Fibroblast of the aortic adventitia (primary cell): ENCODE measurements around the gene CYB561. TPM values are rescaled to one million over a fixed set of nuclear protein-coding genes. Genes with fewer than 3 reads are reported as not detected.
A peak's percentile ranks its signal among the peaks of the same experiment; 100 is the strongest.

ENCODE experiments used
- DNase-seq: peaks from one replicate; pipeline ENCODE4 v3.0.0-alpha.2; 2010; ENCODE audit warnings: low read depth
- H3K4me3 ChIP-seq: 2 replicates; pipeline ENCODE4 v1.5.1; 2011; ENCODE audit warnings: low read depth, mild to moderate bottlenecking, control low read depth, low read length, moderate library complexity
- total RNA-seq: library from RNA; depleted of rRNA; stranded (reverse); fragments of >200 nt; gene quantifications from 2 replicates; pipeline ENCODE4 v1.2.3, GENCODE V29; 2012; ENCODE audit warnings: low replicate concordance
- TF ChIP-seq, protein P1 (sequence below): IDR thresholded peaks from 2 replicates; pipeline ENCODE4 v1.5.1; 2011; ENCODE audit warnings: mild to moderate bottlenecking, low read length, control low read depth, inconsistent platforms; ENCODE audit not compliant: insufficient read depth

CYB561 gene
- total RNA-seq, 1 donor: 29.5 TPM

DNA sequence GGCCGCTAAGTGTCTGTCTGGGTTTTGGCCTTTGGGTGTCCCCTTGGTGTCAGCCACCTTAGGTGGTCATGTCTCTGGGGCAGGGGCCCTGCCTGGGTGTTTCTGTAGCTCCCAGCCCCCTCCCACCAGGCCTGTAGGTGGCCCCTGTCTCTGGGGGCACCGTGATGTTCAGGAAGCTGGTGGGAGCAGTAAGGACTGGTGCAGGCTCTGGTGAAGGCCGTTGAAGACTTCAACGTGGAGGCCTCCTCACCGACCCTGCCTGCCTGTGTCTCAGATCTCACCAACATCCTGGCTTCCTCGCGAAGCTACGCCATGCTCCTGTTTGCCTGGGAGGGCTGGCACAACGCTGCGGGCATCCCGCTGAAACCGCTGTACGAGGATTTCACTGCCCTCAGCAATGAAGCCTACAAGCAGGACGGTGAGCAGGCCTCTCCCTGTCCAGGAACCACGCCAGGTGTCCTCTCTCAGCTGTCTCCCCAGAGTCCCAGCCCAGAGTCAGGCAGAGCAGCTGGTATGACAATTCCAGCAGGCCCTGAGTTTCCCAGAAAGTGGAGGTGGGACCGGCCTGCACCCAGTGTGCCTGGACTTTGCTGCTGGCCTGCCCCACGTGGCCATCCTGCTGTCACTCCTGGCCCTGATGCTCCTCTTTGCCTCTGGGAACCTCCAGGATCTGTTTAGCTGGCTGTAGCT, 33.5 kb upstream of the CYB561 start:
- TF ChIP-seq, protein P1, sequence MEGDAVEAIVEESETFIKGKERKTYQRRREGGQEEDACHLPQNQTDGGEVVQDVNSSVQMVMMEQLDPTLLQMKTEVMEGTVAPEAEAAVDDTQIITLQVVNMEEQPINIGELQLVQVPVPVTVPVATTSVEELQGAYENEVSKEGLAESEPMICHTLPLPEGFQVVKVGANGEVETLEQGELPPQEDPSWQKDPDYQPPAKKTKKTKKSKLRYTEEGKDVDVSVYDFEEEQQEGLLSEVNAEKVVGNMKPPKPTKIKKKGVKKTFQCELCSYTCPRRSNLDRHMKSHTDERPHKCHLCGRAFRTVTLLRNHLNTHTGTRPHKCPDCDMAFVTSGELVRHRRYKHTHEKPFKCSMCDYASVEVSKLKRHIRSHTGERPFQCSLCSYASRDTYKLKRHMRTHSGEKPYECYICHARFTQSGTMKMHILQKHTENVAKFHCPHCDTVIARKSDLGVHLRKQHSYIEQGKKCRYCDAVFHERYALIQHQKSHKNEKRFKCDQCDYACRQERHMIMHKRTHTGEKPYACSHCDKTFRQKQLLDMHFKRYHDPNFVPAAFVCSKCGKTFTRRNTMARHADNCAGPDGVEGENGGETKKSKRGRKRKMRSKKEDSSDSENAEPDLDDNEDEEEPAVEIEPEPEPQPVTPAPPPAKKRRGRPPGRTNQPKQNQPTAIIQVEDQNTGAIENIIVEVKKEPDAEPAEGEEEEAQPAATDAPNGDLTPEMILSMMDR: no peak
- DNase-seq: no peak
- H3K4me3 ChIP-seq: no peak overlapping the region

DNA sequence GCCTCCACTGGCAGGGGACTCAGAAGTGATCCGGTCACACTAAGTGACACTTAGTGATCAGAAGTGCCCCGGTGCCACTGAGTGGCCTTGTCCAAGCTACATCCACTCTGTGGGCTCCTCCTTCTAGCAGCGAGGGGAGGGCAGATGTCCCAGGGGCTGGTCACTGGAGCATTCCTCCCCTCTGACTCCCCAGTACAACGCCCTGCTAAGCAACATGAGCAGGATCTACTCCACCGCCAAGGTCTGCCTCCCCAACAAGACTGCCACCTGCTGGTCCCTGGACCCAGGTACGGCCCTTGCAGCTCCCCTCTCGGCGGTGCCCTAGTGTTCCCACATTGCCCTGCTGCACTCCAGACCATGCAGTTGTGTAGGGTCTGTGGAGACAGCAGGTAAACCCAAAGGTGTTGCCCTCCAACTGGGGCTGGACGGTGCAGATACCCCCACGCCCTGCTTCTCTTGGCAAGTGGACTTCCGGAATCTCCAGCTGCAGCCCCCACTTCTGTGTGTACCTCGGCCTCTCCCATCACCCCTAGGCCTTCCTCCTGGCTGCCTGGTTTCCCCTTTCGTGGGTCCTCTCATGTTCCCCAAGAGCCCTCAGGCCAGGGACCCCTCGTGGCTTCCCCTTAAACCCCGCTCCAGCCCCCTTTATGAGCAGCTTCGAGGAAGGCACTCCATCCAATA, 32.8 kb upstream of the CYB561 start:
- TF ChIP-seq, protein P1: peak; percentile 95
- peak; percentile 95 for DNase-seq
- H3K4me3 ChIP-seq: no peak overlapping the region

DNA sequence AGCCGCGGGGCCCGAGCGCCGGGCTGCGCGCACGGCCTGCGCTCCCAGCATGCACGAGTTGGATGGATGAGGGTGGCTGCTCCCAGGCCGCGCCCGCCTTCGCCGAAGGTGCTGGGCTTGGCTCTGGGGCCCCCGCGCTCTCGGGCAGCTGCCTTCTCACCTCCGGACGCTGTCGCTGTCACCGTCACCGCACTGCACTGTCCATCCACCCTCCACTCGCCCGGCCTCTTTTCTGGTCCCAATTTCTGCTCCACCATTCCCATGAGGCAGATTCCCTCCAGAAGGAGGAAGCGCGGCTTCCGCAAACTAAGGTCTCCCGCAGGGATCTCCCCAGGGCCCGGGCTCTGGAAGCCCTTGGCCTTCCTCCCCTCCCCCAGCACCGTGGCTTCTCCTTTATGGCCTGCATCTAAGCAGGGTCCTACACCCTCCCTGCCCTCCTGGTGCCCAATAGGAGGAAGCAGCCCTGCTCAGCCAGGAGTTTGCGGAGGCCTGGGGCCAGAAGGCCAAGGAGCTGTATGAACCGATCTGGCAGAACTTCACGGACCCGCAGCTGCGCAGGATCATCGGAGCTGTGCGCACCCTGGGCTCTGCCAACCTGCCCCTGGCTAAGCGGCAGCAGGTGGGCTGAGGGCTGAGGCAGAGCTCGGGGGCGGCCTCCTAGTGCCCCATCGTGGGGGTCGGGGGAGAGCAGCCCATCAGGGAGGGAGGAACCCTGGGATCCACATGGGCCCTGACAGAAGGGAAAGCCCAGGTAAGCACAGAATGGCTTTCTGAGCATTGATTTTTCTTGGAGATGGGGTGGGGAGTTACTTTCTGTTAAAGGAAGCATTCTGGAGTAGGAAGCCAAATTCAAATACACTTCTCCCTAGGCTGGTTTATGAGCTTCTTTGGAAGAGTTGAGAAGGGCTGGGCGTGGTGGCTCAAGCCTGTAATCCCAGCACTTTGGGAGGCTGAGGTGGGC, 31.7 kb upstream of the CYB561 start:
- DNase-seq: no peak
- TF ChIP-seq, protein P1: no peak
- H3K4me3 ChIP-seq: peak overlapping the region; percentile 61

DNA sequence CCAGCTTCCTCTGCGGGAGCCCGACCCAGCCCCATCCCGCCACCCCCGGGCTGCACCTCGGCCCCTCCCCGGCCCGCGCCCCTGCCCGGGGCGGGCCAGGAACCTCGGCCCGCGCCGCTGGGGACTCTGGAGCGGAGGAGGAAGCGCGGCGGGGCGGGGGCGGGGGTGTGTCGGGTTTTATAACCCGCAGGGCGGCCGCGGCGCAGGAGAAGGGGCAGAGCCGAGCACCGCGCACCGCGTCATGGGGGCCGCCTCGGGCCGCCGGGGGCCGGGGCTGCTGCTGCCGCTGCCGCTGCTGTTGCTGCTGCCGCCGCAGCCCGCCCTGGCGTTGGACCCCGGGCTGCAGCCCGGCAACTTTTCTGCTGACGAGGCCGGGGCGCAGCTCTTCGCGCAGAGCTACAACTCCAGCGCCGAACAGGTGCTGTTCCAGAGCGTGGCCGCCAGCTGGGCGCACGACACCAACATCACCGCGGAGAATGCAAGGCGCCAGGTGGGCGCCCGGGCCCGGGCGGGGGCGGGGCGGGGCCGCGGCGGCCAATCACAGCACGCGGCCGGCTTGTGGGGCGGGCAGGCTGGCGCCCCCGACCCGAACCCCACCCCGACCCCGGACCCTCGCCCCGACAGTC, 30.9 kb upstream of the CYB561 start, which contains the start of gene ACE:
ACE (plus strand) TSS at position 208 of the 626 bp plus-strand sequence; CDS start at position 242, 34 bp downstream.
- no peak for DNase-seq
- H3K4me3 ChIP-seq: peak within 1 kb of the TSS; percentile 61
- TF ChIP-seq, protein P1: no peak

DNA sequence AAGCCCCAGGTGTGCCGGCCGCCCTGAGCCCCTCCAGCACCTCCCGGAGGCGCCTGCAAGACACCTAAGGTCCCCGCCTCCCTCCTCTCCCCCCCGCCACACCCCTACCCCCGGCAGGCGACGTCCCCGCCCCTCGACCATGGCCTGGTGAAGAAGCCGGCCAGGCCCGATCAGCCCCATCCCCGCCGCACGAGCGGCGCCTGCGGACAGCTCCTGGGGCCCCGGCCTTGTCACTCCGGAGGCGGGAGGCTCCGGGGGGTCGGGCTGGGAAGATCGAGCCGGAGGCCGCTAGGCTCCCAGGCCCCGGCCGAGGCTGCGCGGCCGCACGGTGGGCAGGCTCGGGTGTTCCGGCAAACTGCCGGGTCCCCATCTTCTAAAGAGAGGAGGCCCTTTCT, 30.4 kb upstream of the CYB561 start:
- no peak for DNase-seq
- peak overlapping the region; percentile 61 for H3K4me3 ChIP-seq
- TF ChIP-seq, protein P1: no peak
